ENCODE data around the gene P2RX6. TPM values are rescaled to one million over a fixed set of nuclear protein-coding genes. Genes with fewer than 3 reads are reported as not detected.

The P2RX6 gene
- polyA plus RNA-seq, 1 donor, result 1.4 TPM

- no peak for DNase-seq
Measured at GRCh38 chr22:21074102-21074715, 59.2 kb downstream of the P2RX6 start.

GRCh38 chr22:21075516-21076138 is 60.7 kb downstream of the P2RX6 start:
- no peak for DNase-seq

GRCh38 chr22:21076912-21077625 is 62.1 kb downstream of the P2RX6 start:
- no peak for DNase-seq

Other genes with a start within 250 kb of the P2RX6 start
- gene SERPIND1, start 241.1 kb upstream of the P2RX6 start, polyA plus RNA-seq (ENCODE audit: insufficient read length), result 2.8 TPM
- gene PI4KA, start 156.4 kb upstream of the P2RX6 start, polyA plus RNA-seq (ENCODE audit: insufficient read length), result 82.6 TPM
- gene SNAP29, start 156.2 kb upstream of the P2RX6 start, polyA plus RNA-seq (ENCODE audit: insufficient read length), result 30.7 TPM
- gene CRKL, start 97.8 kb upstream of the P2RX6 start, polyA plus RNA-seq (ENCODE audit: insufficient read length), result 62.3 TPM
- 0.68 TPM for gene AIFM3, start 47.9 kb upstream of the P2RX6 start, polyA plus RNA-seq (ENCODE audit: insufficient read length)
- gene LZTR1, start 32.9 kb upstream of the P2RX6 start, polyA plus RNA-seq (ENCODE audit: insufficient read length), result 50.5 TPM
- gene THAP7, start 13.0 kb upstream of the P2RX6 start, polyA plus RNA-seq (ENCODE audit: insufficient read length), result 14.1 TPM
- 1.5 TPM for gene SLC7A4, start 17.4 kb downstream of the P2RX6 start, polyA plus RNA-seq (ENCODE audit: insufficient read length)
- gene LRRC74B, start 30.8 kb downstream of the P2RX6 start, polyA plus RNA-seq (ENCODE audit: insufficient read length), result 0.27 TPM